ENCODE data around the gene ARAP3.

GRCh38 chr5:141617128-141617527 lies 64.9 kb downstream of the ARAP3 start:
- TF ChIP-seq CTCF (IDR thresholded peaks at IDR 0.05) (no peak), EZH2 (IDR thresholded peaks at IDR 0.05; ENCODE audit: borderline replicate concordance, insufficient read depth, low read depth, low read length, poor library complexity, severe bottlenecking) (no peak)

Measured in B cell (primary cell).